Measurements from ENCODE around the gene ZNF584.

Gene ZNF584

DNA sequence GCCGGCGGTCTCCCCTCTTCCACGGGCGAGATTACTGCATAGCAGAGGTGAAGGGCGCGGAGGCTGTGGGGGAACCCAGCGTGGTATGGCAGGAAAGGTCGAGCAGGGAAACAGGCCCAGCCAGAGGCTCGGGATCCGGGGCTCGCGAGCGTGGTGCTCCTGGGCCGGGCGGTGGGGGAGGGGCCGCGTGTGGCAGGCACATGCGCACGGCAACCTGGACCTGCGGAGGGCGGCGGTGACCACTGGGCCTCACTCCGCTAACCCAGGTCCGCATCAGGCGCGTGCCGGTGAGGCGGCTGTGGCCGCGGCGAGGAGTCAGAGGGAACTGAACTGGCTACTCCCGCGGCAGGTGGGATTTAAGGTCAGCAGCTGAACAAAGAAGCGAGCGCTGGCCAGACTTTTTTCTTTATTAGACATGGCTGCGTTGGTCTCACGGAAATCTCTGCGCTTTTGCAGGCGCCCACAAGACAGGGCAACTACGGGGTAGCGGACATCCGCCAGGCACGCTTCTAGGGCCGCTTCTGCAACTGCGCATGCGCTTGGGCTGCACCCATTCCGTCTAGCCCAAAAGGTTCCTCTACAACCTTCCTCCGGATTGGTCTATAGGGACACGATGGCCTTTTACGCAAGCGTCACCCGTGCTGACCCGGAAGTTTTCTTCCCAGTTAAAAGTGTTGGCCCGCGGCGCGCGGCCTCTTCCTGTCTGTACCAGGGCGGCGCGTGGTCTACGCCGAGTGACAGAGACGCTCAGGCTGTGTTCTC, 21.7 kb upstream of the ZNF584 start, which contains the start of gene RPS5:
Gene RPS5 (plus strand): TSS at position 694 of the 762 bp plus-strand sequence. CDS start 869 bp downstream, outside the sequence.
- peak; percentile 99 for DNase-seq (ENCODE audit: low read depth in 2 of 2)
- H3K4me3 ChIP-seq (replicated peaks in 1 of 2; ENCODE audit: low read depth in 2 of 2, low read length in 2 of 2): peak within 1 kb of the TSS; percentile 79 to 87
- TF ChIP-seq, protein P1, sequence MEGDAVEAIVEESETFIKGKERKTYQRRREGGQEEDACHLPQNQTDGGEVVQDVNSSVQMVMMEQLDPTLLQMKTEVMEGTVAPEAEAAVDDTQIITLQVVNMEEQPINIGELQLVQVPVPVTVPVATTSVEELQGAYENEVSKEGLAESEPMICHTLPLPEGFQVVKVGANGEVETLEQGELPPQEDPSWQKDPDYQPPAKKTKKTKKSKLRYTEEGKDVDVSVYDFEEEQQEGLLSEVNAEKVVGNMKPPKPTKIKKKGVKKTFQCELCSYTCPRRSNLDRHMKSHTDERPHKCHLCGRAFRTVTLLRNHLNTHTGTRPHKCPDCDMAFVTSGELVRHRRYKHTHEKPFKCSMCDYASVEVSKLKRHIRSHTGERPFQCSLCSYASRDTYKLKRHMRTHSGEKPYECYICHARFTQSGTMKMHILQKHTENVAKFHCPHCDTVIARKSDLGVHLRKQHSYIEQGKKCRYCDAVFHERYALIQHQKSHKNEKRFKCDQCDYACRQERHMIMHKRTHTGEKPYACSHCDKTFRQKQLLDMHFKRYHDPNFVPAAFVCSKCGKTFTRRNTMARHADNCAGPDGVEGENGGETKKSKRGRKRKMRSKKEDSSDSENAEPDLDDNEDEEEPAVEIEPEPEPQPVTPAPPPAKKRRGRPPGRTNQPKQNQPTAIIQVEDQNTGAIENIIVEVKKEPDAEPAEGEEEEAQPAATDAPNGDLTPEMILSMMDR (IDR thresholded peaks at IDR 0.05; ENCODE audit: low read depth, low read length): no peak

DNA sequence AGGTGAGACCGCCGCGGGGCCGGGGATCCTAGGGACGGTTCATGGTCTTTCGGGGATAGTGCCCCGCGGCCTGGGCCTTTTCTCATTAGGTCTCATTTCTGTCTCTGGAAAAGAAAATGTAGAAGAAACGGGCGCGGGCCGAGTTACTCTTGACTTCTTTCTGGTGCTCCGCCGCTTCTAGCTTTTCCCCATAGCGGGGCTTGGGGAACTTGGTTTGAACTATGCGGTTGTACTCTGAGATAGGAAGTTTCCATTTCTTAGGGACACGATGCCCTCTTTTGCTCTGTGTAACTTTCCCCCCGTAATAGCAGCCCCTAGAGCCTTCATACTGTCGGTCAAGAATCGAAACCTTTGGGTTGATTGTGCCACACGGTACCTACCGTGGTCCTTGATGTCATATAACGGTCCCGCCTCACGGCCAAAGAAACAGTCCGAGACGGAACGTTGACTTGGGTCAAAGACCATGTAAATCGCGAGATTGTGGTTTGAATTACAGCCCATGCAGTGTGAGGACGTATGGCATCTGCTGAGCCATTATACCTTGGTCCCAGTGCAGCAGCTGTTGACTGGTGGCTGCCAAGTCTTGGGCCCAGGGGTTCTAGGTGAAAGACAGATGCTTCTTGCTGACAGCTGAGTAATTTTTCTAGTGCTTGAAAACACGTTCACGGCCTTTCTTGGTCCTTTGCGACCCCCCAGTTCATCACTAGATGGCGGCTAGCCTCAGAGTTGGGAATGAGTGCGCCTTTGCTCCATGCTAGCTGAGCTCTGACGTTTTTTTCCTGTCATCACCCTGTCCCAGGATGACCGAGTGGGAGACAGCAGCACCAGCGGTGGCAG, 20.9 kb upstream of the ZNF584 start:
- DNase-seq (ENCODE audit: low read depth in 2 of 2): no peak
- TF ChIP-seq, protein P1 (IDR thresholded peaks at IDR 0.05; ENCODE audit: low read depth, low read length): no peak
- H3K4me3 ChIP-seq (replicated peaks in 1 of 2; ENCODE audit: low read depth in 2 of 2, low read length in 2 of 2): peak overlapping the region; percentile 79 to 87

DNA sequence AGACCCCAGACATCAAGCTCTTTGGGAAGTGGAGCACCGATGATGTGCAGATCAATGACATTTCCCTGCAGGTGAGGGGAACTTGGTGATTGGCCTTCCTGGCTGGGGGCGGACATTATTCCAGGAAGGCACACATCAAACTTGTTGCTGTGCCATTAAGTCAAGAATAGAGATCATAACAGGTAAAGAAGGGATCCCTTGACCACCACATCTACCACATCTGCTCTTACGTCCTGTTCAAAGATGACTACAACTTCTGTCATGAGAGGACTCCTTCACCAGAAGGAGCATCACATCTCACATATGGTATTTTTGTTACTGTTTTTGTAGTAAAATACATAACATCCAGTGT, 20.3 kb upstream of the ZNF584 start:
- TF ChIP-seq, protein P1 (IDR thresholded peaks at IDR 0.05; ENCODE audit: low read depth, low read length): no peak
- peak overlapping the region; percentile 79 to 87 for H3K4me3 ChIP-seq (replicated peaks in 1 of 2; ENCODE audit: low read depth in 2 of 2, low read length in 2 of 2)
- DNase-seq (ENCODE audit: low read depth in 2 of 2): no peak

DNA sequence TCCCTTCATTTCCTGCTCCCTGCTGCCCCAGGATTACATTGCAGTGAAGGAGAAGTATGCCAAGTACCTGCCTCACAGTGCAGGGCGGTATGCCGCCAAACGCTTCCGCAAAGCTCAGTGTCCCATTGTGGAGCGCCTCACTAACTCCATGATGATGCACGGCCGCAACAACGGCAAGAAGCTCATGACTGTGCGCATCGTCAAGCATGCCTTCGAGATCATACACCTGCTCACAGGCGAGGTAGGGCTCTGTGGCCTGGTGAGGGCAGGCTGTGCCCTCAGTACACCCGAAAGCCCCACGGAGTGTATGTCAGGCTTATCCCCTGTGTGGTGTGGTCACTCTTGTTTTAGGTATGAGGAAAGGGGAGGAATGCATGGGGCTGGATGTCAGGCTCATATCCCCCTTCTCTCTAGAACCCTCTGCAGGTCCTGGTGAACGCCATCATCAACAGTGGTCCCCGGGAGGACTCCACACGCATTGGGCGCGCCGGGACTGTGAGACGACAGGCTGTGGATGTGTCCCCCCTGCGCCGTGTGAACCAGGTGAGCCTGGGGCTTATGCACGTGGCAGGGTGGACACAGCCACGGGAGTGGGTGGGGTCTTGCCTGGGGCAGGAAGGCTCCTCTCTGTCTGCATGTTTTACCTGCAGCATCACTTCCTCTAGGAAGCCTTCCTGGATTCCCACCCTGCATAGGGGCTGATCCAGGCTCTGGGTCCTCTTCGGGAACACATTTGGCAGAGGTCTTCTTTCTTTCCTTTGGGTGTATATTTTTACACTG, 15.3 kb upstream of the ZNF584 start:
- DNase-seq (ENCODE audit: low read depth in 2 of 2): no peak
- TF ChIP-seq, protein P1 (IDR thresholded peaks at IDR 0.05; ENCODE audit: low read depth, low read length): no peak
- H3K4me3 ChIP-seq (replicated peaks in 1 of 2; ENCODE audit: low read depth in 2 of 2, low read length in 2 of 2): no peak overlapping the region

DNA sequence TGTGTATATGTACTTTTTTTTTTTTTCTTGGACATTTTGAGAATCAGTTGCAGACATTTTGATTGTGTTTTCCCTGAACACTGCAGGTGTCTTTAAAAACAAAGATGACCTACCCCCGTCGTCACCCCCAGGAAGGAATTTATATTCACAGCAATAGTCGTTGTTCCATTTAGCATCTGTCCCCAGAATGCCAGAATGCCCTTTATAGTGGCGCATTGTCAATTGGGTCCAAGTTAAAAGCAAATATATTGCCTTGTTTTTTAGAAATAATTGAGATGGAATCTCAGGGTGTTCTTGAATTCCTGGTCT, 14.8 kb upstream of the ZNF584 start:
- TF ChIP-seq, protein P1 (IDR thresholded peaks at IDR 0.05; ENCODE audit: low read depth, low read length): no peak
- no peak for DNase-seq (ENCODE audit: low read depth in 2 of 2)
- no peak overlapping the region for H3K4me3 ChIP-seq (replicated peaks in 1 of 2; ENCODE audit: low read depth in 2 of 2, low read length in 2 of 2)

DNA sequence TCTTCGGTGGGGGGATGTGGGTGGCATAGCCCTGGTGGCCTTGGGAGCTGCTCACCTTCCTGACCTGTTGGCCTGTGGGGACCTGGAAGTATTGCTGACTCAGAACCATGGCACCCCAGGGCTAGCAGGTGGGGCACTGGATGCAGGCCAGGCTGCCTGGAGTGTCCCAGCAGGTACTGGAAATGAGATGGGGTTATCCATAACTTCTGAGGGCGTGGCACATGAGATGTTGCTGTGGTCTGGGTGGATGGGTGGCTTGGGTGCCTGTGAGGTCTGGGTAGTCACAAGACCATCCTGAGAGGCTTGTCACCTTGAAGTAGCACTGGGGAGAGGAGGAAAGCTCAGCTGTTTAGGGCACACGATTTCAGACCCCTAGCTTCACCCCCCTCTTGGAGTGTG, 13.6 kb upstream of the ZNF584 start:
- H3K4me3 ChIP-seq (replicated peaks in 1 of 2; ENCODE audit: low read depth in 2 of 2, low read length in 2 of 2): no peak overlapping the region
- DNase-seq (ENCODE audit: low read depth in 2 of 2): no peak
- TF ChIP-seq, protein P1 (IDR thresholded peaks at IDR 0.05; ENCODE audit: low read depth, low read length): no peak

Data from cardiac fibroblast (primary cell).